Neuronal stem cell (in vitro differentiated cells): ENCODE results near the gene OR4K17.

Experiments used
- DNase-seq: peaks from one replicate; pipeline ENCODE4 v3.0.0-alpha.2; 2013; ENCODE audit warnings: low spot score
- H2AFZ ChIP-seq: one replicate; pipeline ENCODE4 v1.6.1; 2013; ENCODE audit warnings: mild to moderate bottlenecking, low read length, inconsistent platforms
- H2AK5ac ChIP-seq: 2 replicates; pipeline ENCODE4 v1.6.1; 2013; ENCODE audit warnings: low read depth, mild to moderate bottlenecking, inconsistent platforms, low read length, moderate library complexity, mixed read lengths
- H2BK120ac ChIP-seq: 2 replicates; pipeline ENCODE4 v1.6.1; 2013; ENCODE audit warnings: low read depth, mild to moderate bottlenecking, inconsistent platforms, low read length, moderate library complexity, mixed read lengths
- H2BK12ac ChIP-seq: one replicate; pipeline ENCODE4 v1.6.1; 2013; ENCODE audit warnings: low read length, inconsistent platforms
- H2BK15ac ChIP-seq: 2 replicates; pipeline ENCODE4 v1.6.1; 2013; ENCODE audit warnings: mild to moderate bottlenecking, low read length, inconsistent platforms, mixed read lengths
- H2BK5ac ChIP-seq: one replicate; pipeline ENCODE4 v1.6.1; 2013; ENCODE audit warnings: inconsistent platforms, mild to moderate bottlenecking, low read length, moderate library complexity
- H3K14ac ChIP-seq: one replicate; pipeline ENCODE4 v1.6.1; 2013; ENCODE audit warnings: low read length, inconsistent platforms
- H3K18ac ChIP-seq: 2 replicates; pipeline ENCODE4 v1.6.1; 2013; ENCODE audit warnings: low read length, inconsistent platforms
- H3K23ac ChIP-seq: 2 replicates; pipeline ENCODE4 v1.6.1; 2013; ENCODE audit warnings: low read depth, mild to moderate bottlenecking, mixed read lengths, low read length, inconsistent platforms; ENCODE audit not compliant: poor library complexity
- H3K27ac ChIP-seq: replicated peaks from 3 replicates; pipeline ENCODE4 v1.5.1; 2013; ENCODE audit warnings: low read length, inconsistent platforms
- H3K27me3 ChIP-seq, 3 experiments: 2 replicates each; pipeline ENCODE4 v1.6.1; 2013; ENCODE audit warnings: low read length in 3 of 3, mild to moderate bottlenecking in 2 of 3, inconsistent platforms in 1 of 3, low read depth in 1 of 3, mixed read lengths in 1 of 3, moderate library complexity in 1 of 3; ENCODE audit not compliant: control insufficient read depth in 3 of 3, insufficient read depth in 3 of 3
- H3K36me3 ChIP-seq, 2 donors: replicated peaks in 1 of 2; 2 replicates each; pipeline ENCODE4 v1.6.1; 2013; ENCODE audit warnings: low read length in 2 of 2; ENCODE audit not compliant: control insufficient read depth in 2 of 2, insufficient read depth in 2 of 2
- H3K4ac ChIP-seq: 2 replicates; pipeline ENCODE4 v1.6.1; 2013; ENCODE audit warnings: inconsistent platforms, mild to moderate bottlenecking, low read length, moderate library complexity
- H3K4me1 ChIP-seq, 2 donors: 1 replicate in 1 of 2; 2 replicates in 1 of 2; pipeline ENCODE4 v1.6.1; 2013; ENCODE audit warnings: low read length in 2 of 2, low read depth in 1 of 2; ENCODE audit not compliant: control insufficient read depth in 2 of 2, insufficient read depth in 1 of 2
- H3K4me2 ChIP-seq: one replicate; pipeline ENCODE4 v1.6.1; 2013; ENCODE audit warnings: mild to moderate bottlenecking, low read length, inconsistent platforms; ENCODE audit not compliant: insufficient read depth, poor library complexity, severe bottlenecking
- H3K4me3 ChIP-seq, 2 donors: 2 replicates each; pipeline ENCODE4 v1.5.1; 2013; ENCODE audit warnings: low read length in 2 of 2, mild to moderate bottlenecking in 2 of 2, inconsistent platforms in 1 of 2, moderate library complexity in 1 of 2
- H3K79me1 ChIP-seq: one replicate; pipeline ENCODE4 v1.6.1; 2013; ENCODE audit warnings: low read depth, mild to moderate bottlenecking, inconsistent platforms, low read length, moderate library complexity
- H3K9ac ChIP-seq: one replicate; pipeline ENCODE4 v1.6.1; 2013; ENCODE audit warnings: mild to moderate bottlenecking, low read depth, low read length, inconsistent platforms; ENCODE audit not compliant: poor library complexity
- H3K9me3 ChIP-seq, 2 donors: replicated peaks in 1 of 2; 2 replicates each; pipeline versions ENCODE3 to v1.6.1; 2013; ENCODE audit warnings: low read length in 2 of 2, mild to moderate bottlenecking in 2 of 2, inconsistent platforms in 1 of 2, low read depth in 1 of 2, mixed read lengths in 1 of 2, moderate library complexity in 1 of 2; ENCODE audit not compliant: control insufficient read depth in 2 of 2, insufficient read depth in 1 of 2
- H4K8ac ChIP-seq: one replicate; pipeline ENCODE4 v1.6.1; 2013; ENCODE audit warnings: low read depth, mild to moderate bottlenecking, inconsistent platforms, low read length, moderate library complexity
- H4K91ac ChIP-seq: one replicate; pipeline ENCODE4 v1.6.1; 2013; ENCODE audit warnings: low read length, low read depth, mild to moderate bottlenecking, inconsistent platforms; ENCODE audit not compliant: poor library complexity
- WGBS, 2 donors: extraction: QIAGEN DNeasy Blood & Tissue Kit; methylation state at CpG; one replicate each; pipeline ENCODE4 v1.1.7; 2013; ENCODE audit warnings: missing lambda C conversion rate in 2 of 2, mixed read lengths in 1 of 2; ENCODE audit not compliant: insufficient read length in 2 of 2, insufficient replicate concordance in 1 of 2; ENCODE audit errors: extremely low coverage in 2 of 2; 5-methylcytosine and 5-hydroxymethylcytosine counted together

OR4K17 gene

GRCh38 chr14:20143911-20144310 lies 33.4 kb downstream of the OR4K17 start:
- Histone ChIP-seq H3K36me3 (no peaks in the 10 kb centered on the region), H2BK120ac (no peak overlapping the region), H2AK5ac (no peak overlapping the region), H2BK5ac (no peak overlapping the region), H4K91ac (no peak overlapping the region), H3K18ac (no peak overlapping the region), H4K8ac (no peak overlapping the region), H3K79me1 (no peaks in the 10 kb centered on the region), H3K4me1 (no peaks in the 10 kb centered on the region), H3K14ac (no peak overlapping the region), H3K9me3 (peaks cover 0 to 9% of the 10 kb centered on the region in 2 donors), H3K27ac (no peak overlapping the region), H3K9ac (no peak overlapping the region), H3K4me2 (no peak overlapping the region), H3K23ac (no peak overlapping the region), H3K27me3 (no peaks in the 10 kb centered on the region), H2AFZ (no peak overlapping the region), H3K4ac (no peak overlapping the region), H3K4me3 (no peak overlapping the region), H2BK15ac (no peak overlapping the region), H2BK12ac (no peak overlapping the region)
- DNase-seq, result no peak
- no CpG with 5 or more reads among the region's 7 CpGs for WGBS, 2 donors

GRCh38 chr14:20144820-20145219 lies 34.3 kb downstream of the OR4K17 start:
- no peak overlapping the region for H2AFZ ChIP-seq
- no peak overlapping the region for H2BK15ac ChIP-seq
- H3K18ac ChIP-seq, result no peak overlapping the region
- H4K91ac ChIP-seq, result no peak overlapping the region
- no peak overlapping the region for H3K9ac ChIP-seq
- no peak overlapping the region for H3K23ac ChIP-seq
- no peak overlapping the region for H2AK5ac ChIP-seq
- H3K4me3 ChIP-seq, result no peak overlapping the region
- H3K36me3 ChIP-seq, result no peaks in the 10 kb centered on the region
- WGBS, 2 donors, result no CpG with 5 or more reads among the region's 1 CpG
- H3K4me1 ChIP-seq, result no peaks in the 10 kb centered on the region
- H3K4me2 ChIP-seq, result no peak overlapping the region
- DNase-seq, result no peak
- no peak overlapping the region for H3K27ac ChIP-seq
- no peak overlapping the region for H2BK5ac ChIP-seq
- no peak overlapping the region for H2BK12ac ChIP-seq
- no peaks in the 10 kb centered on the region for H3K79me1 ChIP-seq
- no peak overlapping the region for H4K8ac ChIP-seq
- peaks cover 0 to 14% of the 10 kb centered on the region in 2 donors for H3K9me3 ChIP-seq
- H2BK120ac ChIP-seq, result no peak overlapping the region
- no peaks in the 10 kb centered on the region for H3K27me3 ChIP-seq
- no peak overlapping the region for H3K4ac ChIP-seq
- no peak overlapping the region for H3K14ac ChIP-seq

GRCh38 chr14:20164462-20164861 lies 53.9 kb downstream of the OR4K17 start:
- Histone ChIP-seq H2AK5ac (no peak overlapping the region), H2BK15ac (no peak overlapping the region), H3K18ac (no peak overlapping the region), H2BK120ac (no peak overlapping the region), H3K14ac (no peak overlapping the region), H3K9me3 (peaks cover 0 to 14% of the 10 kb centered on the region in 2 donors), H3K4ac (no peak overlapping the region), H3K4me1 (no peaks in the 10 kb centered on the region), H4K91ac (no peak overlapping the region), H2AFZ (no peak overlapping the region), H3K4me2 (no peak overlapping the region), H4K8ac (no peak overlapping the region), H3K27ac (no peak overlapping the region), H3K23ac (no peak overlapping the region), H2BK12ac (no peak overlapping the region), H2BK5ac (no peak overlapping the region), H3K4me3 (no peak overlapping the region), H3K9ac (no peak overlapping the region), H3K79me1 (no peaks in the 10 kb centered on the region), H3K36me3 (no peaks in the 10 kb centered on the region), H3K27me3 (no peaks in the 10 kb centered on the region)
- no peak for DNase-seq

GRCh38 chr14:20167091-20167490 lies 56.6 kb downstream of the OR4K17 start:
- DNase-seq, result no peak
- H2AK5ac ChIP-seq, result no peak overlapping the region
- H3K9me3 ChIP-seq, result peaks cover 0 to 11% of the 10 kb centered on the region in 2 donors
- no peak overlapping the region for H4K91ac ChIP-seq
- no peak overlapping the region for H3K4me2 ChIP-seq
- H4K8ac ChIP-seq, result no peak overlapping the region
- no peak overlapping the region for H2BK120ac ChIP-seq
- no peak overlapping the region for H3K9ac ChIP-seq
- no peak overlapping the region for H3K4me3 ChIP-seq
- H3K36me3 ChIP-seq, result no peaks in the 10 kb centered on the region
- H3K4ac ChIP-seq, result no peak overlapping the region
- H3K4me1 ChIP-seq, result no peaks in the 10 kb centered on the region
- H3K23ac ChIP-seq, result no peak overlapping the region
- H2AFZ ChIP-seq, result no peak overlapping the region
- no peak overlapping the region for H3K27ac ChIP-seq
- no peak overlapping the region for H3K18ac ChIP-seq
- H3K14ac ChIP-seq, result no peak overlapping the region
- no peak overlapping the region for H2BK12ac ChIP-seq
- no peak overlapping the region for H2BK5ac ChIP-seq
- no peaks in the 10 kb centered on the region for H3K27me3 ChIP-seq
- H2BK15ac ChIP-seq, result no peak overlapping the region
- H3K79me1 ChIP-seq, result no peaks in the 10 kb centered on the region
